Activated CD4-positive, alpha-beta T cell treated with anti-CD3 and anti-CD28 coated beads, Interleukin-10, Interleukin-2, amounts not matched to agents 100 ng/mL and 50 ng/mL, durations not matched to agents 16 hours and 8 hours (primary cell): ENCODE data around the gene UBTD2.

Experiments
- DNase-seq: peaks from one replicate; pipeline ENCODE4 v3.0.0-alpha.2; 2020

The UBTD2 gene

DNA sequence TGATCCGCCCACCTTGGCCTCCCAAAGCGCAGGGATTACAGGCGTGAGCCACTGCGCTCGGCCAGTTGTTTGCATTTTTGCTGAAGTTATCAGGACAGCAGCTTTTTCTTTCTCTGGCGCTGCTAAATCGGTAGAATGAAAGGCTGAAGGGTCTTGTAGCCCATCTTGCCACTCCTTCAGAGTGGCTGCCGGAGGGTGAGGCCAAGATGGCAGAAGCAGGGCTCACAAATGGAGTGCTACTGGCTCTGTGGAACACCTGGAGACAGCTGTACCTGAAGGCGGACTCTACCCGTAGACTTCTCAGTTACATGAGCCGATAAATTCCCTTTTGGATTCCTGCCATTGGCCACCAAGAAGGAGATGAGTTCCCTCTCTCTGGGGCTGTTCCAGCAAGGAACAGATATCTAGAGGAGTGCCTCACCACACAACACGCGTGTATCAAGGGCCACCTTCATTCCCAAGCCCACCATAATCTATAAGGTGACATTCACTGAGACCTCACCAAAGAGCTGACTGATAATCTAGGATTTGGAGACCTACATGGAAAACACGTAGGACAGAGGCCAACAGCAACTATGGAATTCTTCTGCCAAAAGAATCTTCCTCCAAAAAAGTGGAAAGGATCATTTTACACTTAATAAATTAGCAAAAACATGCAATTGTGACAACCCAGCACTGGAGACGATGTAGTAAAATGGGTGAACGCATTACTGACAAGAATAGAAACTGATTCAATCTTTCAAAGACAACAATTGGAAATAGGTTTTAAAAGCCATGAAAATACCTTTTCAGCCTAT is 117.3 kb downstream of the UBTD2 start:
- no peak for DNase-seq

DNA sequence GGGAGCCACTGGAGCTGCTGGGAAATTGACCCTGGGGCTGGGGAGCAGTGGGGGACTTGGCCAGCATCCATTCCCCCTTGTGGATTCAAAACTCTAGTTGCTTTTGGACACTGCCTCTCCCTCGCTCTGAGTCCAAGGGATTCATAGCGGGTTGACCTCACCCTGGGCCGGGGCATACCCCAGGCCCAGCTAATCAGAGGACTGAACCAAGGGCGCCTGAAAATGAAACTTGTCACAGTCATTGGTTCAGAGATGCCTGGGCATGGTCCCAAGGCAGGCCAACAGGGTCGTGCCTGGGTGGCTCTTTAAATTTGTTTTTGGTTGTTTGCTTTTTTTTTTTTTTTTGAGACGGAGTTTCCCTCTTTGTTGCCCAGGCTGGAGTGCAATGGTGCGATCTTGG is 118.1 kb downstream of the UBTD2 start:
- no peak for DNase-seq

DNA sequence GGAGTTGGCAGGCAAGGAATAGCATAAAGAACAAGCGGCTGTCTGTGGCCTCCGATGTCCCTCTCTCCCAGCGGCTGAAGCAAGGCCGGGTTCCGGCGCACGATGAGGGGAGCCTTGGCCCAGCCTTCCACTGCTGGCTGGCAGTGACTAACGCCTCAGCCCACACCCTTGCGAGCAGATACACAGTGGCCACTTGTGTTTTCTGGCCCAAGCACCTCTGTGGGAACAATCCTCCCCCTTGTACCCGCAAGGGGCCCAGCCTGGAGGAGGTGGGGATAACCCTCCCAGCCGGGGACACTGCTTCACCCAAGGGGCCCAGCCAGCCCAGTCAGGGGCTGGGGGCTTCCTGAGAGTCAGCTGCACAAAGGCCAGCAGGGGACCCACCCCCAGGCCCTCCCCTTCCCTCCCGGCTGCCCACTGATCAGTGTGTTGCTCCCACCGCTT is 118.8 kb downstream of the UBTD2 start:
- no peak for DNase-seq

DNA sequence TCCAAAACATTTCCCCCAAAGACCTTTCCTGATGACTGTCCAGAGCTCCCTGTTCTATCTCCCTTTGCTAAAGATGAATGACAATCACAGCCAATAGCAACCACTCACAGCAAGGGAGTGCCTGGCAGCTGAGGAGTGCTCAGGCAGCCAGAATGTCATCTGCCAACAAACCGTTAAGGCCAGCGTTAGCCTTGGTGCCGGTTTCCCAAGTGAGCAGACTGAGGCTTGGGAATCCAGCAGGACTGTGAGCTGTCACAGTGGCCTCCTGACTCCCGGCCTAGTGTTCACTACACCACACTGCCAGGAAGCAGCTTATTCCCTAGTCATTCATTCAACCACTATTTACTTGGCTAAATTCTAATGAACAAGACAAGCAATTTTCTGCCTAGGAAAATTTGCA is 120.2 kb downstream of the UBTD2 start:
- DNase-seq: no peak

DNA sequence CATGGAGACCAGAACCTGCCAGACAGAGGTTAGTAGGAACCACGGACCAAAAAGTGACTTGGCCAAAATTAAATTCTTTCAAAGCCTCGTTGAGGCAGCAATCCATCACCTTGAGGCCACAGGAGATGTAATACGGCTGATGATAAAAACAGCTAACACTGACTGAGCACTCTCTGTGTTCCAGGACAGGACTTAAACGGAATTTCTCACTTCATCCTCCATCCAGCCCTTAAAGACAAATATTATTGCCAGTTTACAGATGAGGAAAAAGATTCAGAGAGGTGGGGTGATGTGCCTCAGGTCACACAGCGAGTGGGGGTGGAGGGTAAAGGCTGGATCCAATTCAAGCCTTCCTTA is 120.6 kb downstream of the UBTD2 start:
- DNase-seq: no peak

DNA sequence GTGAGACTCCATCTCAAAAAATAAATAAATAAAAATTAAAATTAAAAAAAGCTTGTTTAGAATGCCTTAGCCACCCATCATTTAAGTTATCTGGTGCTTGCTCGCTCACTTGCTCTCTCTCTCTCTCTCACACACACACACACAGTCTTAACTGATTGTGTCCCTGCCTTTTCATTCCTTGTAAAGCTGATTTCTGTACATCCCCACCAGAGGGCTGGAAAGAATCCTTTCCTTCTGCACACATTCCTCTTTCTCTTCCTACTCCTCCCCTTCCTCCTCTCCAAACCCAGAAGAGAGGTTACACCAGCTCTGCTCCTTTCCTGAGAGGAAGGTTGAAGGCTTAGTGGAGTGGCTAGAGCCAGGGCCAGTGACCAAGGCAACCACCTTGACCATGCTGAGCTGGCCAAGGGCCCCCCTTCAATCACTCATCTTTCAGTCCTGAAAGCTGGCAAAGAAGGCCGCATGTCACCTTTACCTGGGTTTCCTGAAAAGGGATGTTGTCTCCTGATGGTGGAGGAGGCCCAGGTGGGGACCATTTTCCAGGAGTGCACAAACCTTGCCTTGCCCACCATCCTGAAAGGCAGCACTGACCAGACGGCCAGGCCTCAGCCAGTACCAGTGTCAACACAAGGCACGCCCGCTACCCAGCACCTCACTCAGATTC is 121.1 kb downstream of the UBTD2 start:
- DNase-seq: no peak

DNA sequence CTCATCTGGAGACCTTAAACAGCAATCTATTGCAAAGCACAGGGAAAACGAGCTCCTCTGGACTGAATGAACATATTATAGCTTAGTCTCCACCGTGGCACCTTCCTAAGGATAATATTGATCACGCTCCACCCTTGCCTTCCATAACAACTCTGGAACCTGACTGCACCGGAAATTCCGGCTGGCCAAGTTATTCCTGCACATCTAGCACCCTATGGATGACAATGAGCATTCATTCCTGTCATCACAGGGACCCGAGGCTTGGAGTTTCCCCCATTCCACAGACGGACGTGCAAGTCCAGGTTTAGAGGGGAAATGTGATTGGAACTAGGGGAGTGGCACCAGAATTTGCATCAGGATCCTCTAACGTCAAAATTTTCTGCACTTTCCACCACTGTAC is 123.1 kb downstream of the UBTD2 start:
- DNase-seq: no peak
